GM19372 (cell line): ENCODE data around the gene RPL29.

Experiments
- ATAC-seq: cut with Tn5 transposase; IDR thresholded peaks from one replicate; pipeline ENCODE4 v1.9.1; 2021; ENCODE audit warnings: mild to moderate bottlenecking, low read depth, moderate library complexity; ENCODE audit not compliant: unreplicated experiment

Gene RPL29

GRCh38 chr3:52028572-52028971 is 32.9 kb upstream of the RPL29 start:
- ATAC-seq = no peak

GRCh38 chr3:52026041-52026440 is 30.3 kb upstream of the RPL29 start:
- no peak for ATAC-seq

GRCh38 chr3:52025453-52025852 is 29.8 kb upstream of the RPL29 start:
- ATAC-seq = no peak

DNA sequence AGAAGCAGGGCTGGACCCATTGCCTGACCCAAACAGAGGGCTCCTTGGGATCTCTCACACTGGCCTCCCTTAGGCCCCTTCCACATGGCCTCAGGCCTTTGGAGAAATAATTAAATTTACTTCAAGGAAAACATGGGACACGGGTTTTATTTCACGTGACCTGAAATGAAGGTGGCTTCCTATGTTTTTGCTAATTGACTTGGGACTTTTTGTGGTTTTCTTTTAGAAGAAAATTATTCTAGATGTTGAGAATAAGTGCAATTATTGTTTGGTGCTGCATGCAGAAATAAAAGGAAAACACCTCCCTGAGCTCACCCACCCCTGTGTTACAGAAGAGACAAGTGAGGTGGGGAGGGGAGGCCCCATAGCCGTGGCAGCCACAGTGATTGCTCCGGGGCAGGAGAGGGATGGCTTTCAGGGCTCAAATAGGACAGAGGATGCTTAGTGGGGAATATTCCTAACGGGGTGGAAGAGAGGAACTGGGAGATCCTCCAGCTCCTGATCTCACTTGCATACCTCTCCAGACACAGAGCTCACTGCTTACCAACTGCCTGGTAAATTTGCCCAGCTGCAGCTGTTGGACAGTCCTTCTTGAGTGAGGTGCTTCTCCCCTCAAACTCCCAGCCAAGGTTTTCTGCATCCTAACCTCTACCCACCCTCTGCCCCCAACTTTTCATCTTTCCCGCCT is 29.2 kb upstream of the RPL29 start:
- ATAC-seq = no peak

- no peak for ATAC-seq
Observed at GRCh38 chr3:52023860-52024764, 28.4 kb upstream of the RPL29 start.

GRCh38 chr3:52023101-52023770 is 27.5 kb upstream of the RPL29 start:
- no peak for ATAC-seq

- ATAC-seq = no peak
Observed at GRCh38 chr3:52022323-52023100, 26.8 kb upstream of the RPL29 start.

- ATAC-seq = no peak
Observed at GRCh38 chr3:52021489-52022268, 26.0 kb upstream of the RPL29 start.

DNA sequence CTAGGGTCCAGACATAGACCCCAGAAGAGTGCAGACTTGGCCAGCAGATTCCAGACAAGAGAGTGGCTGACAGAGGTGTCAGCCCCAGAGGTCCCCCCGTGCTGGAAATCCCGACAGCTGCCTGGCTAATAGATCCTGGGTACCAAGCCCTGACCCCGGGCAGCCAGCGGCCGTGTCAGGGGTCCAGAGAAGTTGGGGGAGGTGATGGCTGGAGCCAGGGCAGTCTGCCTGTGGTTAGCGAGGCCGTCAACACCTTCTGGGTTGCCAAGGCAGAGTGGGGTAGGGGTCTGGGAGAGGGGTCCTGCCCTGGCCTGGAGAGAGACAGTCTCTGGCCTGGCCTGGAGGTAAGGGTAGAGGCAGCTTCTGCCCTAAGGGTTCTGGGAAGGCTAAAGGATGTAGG is 25.1 kb upstream of the RPL29 start:
- ATAC-seq = no peak

DNA sequence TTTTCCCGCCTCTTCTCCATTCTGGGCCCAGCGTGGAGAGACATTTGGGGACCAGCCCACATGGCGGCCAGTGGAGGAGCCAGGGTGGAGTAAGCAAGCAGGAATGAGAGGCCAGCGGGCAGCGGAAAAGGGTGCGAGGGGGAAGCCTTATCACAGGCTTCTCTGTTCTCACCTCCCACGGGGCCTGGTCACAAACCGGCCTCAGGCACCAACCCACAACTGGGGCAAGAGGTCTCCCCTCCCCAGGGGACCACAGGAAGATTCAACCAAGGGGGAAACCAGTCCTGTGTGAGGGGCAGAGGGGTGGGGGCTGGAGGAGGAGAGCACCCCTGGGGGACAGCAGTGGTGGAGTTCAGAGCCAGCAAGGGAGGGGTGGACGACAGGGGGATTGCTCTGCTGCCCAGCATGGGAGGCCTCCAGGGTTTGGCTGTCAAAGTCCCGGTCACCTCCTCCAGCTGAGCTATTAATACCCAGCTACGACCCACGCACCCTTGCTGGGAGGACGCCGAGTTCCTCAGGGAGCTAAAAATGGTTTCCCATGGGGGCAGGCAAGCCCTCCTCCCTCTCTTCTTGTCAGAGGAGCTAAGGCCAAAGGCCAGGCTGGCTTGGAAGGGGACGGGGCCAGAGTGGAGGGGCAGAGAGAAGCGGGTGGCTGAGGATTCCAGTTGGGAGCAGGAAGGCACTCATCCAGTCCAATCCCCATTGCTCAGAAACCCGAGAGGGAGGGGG is 23.8 kb upstream of the RPL29 start:
- ATAC-seq = no peak

DNA sequence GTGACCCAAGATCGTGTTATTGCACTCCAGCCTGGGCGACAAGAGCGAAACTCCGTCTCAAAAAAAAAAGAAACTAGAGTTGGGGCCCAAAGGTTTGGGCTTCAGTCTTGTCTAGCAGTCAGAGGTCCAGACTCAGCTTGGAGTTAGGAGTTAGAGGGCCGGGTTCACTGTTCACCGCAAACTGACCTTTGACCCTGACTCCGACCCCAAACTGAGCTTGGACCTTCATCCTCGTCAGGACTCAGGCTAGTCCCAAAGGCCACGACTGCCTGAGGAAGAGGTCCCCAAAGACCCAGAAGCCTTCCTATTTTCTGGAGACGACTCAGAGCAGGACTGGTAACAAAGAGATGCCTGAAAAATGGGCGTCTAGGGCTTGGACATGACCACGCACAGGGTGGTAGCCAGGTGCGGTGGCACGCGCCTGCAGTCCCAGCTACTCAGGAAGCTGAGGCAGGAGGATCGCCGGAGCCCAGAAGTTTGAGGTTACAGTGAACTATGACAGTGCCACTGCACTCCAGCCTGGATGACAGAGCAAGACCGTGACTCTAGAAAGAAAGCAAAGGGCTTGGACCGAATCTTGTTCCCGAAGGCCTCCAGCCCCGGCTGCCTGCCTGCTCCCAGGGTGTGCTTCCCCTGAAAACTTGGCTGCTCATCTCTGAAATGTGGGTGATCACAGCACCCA is 22.8 kb upstream of the RPL29 start:
- no peak for ATAC-seq

- no peak for ATAC-seq
Observed at GRCh38 chr3:52017586-52017985, 21.9 kb upstream of the RPL29 start.

GRCh38 chr3:52015438-52016228 is 19.9 kb upstream of the RPL29 start:
- no peak for ATAC-seq

GRCh38 chr3:52014613-52015012 is 18.9 kb upstream of the RPL29 start:
- no peak for ATAC-seq

GRCh38 chr3:52013802-52014598 is 18.3 kb upstream of the RPL29 start:
- ATAC-seq = no peak

DNA sequence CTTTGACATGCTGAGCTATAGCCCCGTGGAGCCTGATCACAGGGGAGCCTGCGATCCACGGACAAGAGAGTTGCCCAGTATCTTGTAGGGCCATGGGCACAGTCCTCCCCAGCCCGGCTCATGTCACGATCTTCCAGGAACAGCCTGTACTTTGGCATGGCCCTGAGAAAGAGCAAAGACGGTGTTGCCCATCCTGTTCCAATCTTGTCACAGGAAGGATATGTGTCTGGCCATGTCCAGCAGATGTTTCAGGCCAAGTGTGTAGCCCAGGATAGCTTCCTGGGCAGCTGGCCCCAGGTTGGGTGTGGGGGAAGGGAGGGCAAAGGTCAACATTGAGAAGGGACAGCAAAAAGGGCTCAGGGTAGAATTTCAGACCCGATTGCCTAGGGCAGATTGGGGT is 17.0 kb upstream of the RPL29 start:
- no peak for ATAC-seq

DNA sequence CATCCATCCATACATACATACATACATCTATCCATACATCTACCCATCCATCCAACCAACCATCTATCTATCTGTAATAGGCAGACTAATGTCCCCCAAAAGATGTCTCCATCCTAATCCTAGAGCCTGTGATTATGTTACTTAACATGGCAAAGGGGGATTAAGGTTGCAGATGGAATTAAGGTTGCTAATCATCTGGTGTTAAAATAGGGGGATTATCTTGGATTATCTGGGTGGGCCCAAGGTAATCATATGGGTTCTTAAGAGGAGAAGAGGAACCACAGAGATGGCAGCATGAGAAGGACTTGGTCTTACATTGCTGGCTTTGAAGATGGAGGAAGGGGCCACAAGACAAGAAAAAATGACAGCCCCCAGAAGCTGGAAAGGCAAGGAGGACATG is 14.7 kb upstream of the RPL29 start:
- no peak for ATAC-seq
